Measurements from ENCODE around the gene PCGF5.

DNA sequence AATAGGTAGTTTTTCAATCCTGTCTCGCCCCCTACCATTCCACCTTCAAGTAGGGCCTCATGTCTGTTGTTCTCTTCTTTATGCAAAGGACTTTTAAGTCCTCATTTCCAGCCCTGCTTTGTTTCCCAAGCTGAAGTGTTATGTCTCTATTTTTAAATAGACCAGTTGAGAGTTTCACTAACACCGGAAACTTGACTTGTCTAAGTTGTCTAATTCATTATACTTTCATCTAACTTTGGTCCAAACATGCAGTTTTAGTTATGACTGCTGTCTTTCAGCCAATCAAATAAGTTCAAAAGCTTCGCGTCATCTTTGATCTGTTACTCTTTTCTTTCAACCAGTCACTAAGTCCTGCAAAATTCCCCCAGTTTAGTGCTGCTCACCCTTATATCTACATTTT, 32.8 kb downstream of the PCGF5 start:
- TF ChIP-seq POLR2AphosphoS5 (IDR thresholded peaks at IDR 0.05; ENCODE audit: low read depth, low read length) (no peak), TCF12 (IDR thresholded peaks at IDR 0.05) (no peak), CTCF (IDR thresholded peaks at IDR 0.05) (no peak), JUND (IDR thresholded peaks at IDR 0.05) (no peak), GATA2 (CRISPR knock-in tag; IDR thresholded peaks at IDR 0.05) (no peak)
- TF ChIP-seq, protein P1, sequence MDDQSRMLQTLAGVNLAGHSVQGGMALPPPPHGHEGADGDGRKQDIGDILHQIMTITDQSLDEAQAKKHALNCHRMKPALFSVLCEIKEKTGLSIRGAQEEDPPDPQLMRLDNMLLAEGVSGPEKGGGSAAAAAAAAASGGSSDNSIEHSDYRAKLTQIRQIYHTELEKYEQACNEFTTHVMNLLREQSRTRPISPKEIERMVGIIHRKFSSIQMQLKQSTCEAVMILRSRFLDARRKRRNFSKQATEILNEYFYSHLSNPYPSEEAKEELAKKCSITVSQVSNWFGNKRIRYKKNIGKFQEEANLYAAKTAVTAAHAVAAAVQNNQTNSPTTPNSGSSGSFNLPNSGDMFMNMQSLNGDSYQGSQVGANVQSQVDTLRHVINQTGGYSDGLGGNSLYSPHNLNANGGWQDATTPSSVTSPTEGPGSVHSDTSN (IDR thresholded peaks at IDR 0.05) = no peak
- TF ChIP-seq, protein P2, sequence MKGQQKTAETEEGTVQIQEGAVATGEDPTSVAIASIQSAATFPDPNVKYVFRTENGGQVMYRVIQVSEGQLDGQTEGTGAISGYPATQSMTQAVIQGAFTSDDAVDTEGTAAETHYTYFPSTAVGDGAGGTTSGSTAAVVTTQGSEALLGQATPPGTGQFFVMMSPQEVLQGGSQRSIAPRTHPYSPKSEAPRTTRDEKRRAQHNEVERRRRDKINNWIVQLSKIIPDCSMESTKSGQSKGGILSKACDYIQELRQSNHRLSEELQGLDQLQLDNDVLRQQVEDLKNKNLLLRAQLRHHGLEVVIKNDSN (IDR thresholded peaks at IDR 0.05; ENCODE audit: borderline replicate concordance, low read depth) = no peak
